Activated naive CD4-positive, alpha-beta T cell (primary cell): ENCODE measurements around the gene OR2S2.
"Not testable (repeated sequence)": the region's sequence is repeated elsewhere in the genome, so short reads cannot be mapped to it uniquely, and the experiment has no call there.

Experiments used
- DNase-seq, 4 experiments: peaks; one replicate each; lab custom pipeline; 2025; lab: John Stamatoyannopoulos, UW

Gene OR2S2

GRCh38 chr9:35958104-35958837 is at the start of gene OR2S2:
TSS of gene OR2S2 (minus strand) at chr9:35958154. CDS start at chr9:35958098, 56 bp downstream.
- DNase-seq = no peak

GRCh38 chr9:36007316-36007708 is 49.4 kb upstream of the OR2S2 start:
- no peak for DNase-seq

- DNase-seq = no peak
Observed at GRCh38 chr9:36006549-36007315, 48.8 kb upstream of the OR2S2 start.

GRCh38 chr9:36005891-36006290 is 47.9 kb upstream of the OR2S2 start:
- DNase-seq = no peak

GRCh38 chr9:35998333-35998732 is 40.4 kb upstream of the OR2S2 start:
- DNase-seq = no peak

- DNase-seq = not testable (repeated sequence)
Observed at GRCh38 chr9:35997016-35997415, 39.1 kb upstream of the OR2S2 start.

- DNase-seq = no peak
Observed at GRCh38 chr9:35996358-35996970, 38.5 kb upstream of the OR2S2 start.

GRCh38 chr9:35994959-35995358 is 37.0 kb upstream of the OR2S2 start:
- DNase-seq = no peak

- DNase-seq = no peak
Observed at GRCh38 chr9:35993976-35994720, 36.2 kb upstream of the OR2S2 start.

- DNase-seq = not testable (repeated sequence)
Observed at GRCh38 chr9:35993136-35993535, 35.2 kb upstream of the OR2S2 start.

GRCh38 chr9:35990155-35990554 is 32.2 kb upstream of the OR2S2 start:
- no peak for DNase-seq

- DNase-seq = no peak
Observed at GRCh38 chr9:35984021-35984420, 26.1 kb upstream of the OR2S2 start.

- DNase-seq = no peak
Observed at GRCh38 chr9:35981699-35982098, 23.7 kb upstream of the OR2S2 start.

GRCh38 chr9:35980289-35981011 is 22.5 kb upstream of the OR2S2 start:
- no peak for DNase-seq

- no peak for DNase-seq
Observed at GRCh38 chr9:35978792-35979191, 20.8 kb upstream of the OR2S2 start.

GRCh38 chr9:35976726-35977125 is 18.8 kb upstream of the OR2S2 start:
- no peak for DNase-seq

- DNase-seq = no peak
Observed at GRCh38 chr9:35974800-35975199, 16.8 kb upstream of the OR2S2 start.

- peak in 1 of 4 experiments; percentile 35 for DNase-seq
Observed at GRCh38 chr9:35972093-35972492, 14.1 kb upstream of the OR2S2 start.

- no peak for DNase-seq
Observed at GRCh38 chr9:35967042-35967441, 9.1 kb upstream of the OR2S2 start.

- DNase-seq = no peak
Observed at GRCh38 chr9:35966433-35966832, 8.5 kb upstream of the OR2S2 start.

GRCh38 chr9:35965011-35965410 is 7.1 kb upstream of the OR2S2 start:
- DNase-seq = no peak
